ENCODE results near the gene PIGL.

DNA sequence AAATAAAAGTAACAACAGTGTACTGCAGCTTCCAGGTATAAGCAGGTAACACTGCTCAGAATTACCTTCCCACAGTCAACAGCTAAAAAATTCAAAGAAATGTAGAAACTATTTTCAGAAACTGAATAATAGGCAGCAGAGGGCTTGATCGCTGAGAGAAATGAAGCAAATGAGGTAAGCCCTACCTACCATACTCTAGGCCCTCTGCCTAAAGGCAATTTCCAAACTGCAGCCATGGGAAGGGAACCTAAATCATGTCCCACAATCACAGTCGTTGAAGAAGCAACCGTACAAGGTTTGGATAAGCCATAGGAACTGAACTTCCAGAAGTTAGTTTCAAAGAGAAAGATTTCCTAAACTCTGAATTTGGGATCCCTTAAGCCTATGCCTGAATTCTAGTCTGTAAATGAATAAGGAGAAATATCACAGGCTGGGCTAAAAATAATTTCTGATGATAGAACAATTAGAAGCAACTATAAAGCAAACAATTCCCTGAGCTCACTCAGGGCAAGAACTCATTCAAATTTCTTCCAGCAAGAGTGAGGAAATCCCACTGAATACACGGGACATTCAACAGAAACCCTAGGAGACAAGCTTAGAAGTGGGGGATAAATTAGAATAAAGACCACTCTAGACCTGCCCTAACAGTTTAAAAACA lies 26.2 kb upstream of the PIGL start:
- TF ChIP-seq, protein P1, sequence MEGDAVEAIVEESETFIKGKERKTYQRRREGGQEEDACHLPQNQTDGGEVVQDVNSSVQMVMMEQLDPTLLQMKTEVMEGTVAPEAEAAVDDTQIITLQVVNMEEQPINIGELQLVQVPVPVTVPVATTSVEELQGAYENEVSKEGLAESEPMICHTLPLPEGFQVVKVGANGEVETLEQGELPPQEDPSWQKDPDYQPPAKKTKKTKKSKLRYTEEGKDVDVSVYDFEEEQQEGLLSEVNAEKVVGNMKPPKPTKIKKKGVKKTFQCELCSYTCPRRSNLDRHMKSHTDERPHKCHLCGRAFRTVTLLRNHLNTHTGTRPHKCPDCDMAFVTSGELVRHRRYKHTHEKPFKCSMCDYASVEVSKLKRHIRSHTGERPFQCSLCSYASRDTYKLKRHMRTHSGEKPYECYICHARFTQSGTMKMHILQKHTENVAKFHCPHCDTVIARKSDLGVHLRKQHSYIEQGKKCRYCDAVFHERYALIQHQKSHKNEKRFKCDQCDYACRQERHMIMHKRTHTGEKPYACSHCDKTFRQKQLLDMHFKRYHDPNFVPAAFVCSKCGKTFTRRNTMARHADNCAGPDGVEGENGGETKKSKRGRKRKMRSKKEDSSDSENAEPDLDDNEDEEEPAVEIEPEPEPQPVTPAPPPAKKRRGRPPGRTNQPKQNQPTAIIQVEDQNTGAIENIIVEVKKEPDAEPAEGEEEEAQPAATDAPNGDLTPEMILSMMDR (IDR thresholded peaks at IDR 0.05; ENCODE audit: insufficient read depth, low read length), result no peak
- TF ChIP-seq POLR2AphosphoS5 (IDR thresholded peaks at IDR 0.05; ENCODE audit: low read depth), result no peak

All from HL-60 (cell line).